Right ventricle myocardium superior (tissue), 1 donor: ENCODE measurements around the gene CDKL5. TPM values are rescaled to one million over a fixed set of nuclear protein-coding genes. Genes with fewer than 3 reads are reported as not detected.
A peak's percentile ranks its signal among the peaks of the same experiment; 100 is the strongest.

ENCODE experiments used
- ATAC-seq: fragments of 200-7000 bp; cut with Tn5 transposase; one replicate; pipeline ENCODE4 v1.9.1; 2020; ENCODE audit warnings: mild to moderate bottlenecking; ENCODE audit not compliant: poor library complexity
- DNase-seq: peaks from one replicate; pipeline ENCODE4 v3.0.0-alpha.2; 2020
- intact Hi-C: fragments of 100-400 bp; cut with DNase I; formaldehyde crosslinking; loops from one replicate; pipeline ENCODE4 v1.11.2; 2022
- total RNA-seq: library from RNA; stranded (reverse); fragmentation: NEBNext Ultra II Directional; extraction: Animal tissue kit (Norgen Biotek cat#: 25700); gene quantifications from one replicate; pipeline ENCODE4 v1.2.1, GENCODE V29; 2021
- donor health status: DM: no; HTN: yes; CAD: no; lungs with severe emphysema.

Gene CDKL5
- total RNA-seq, 1 donor from 2014 or later = 8.5 TPM

GRCh38 chrX:18668071-18668835 lies 242.8 kb downstream of the CDKL5 start:
- no peak for ATAC-seq
- no peak for DNase-seq
- intact Hi-C loops = no loop called here

- no peak for ATAC-seq
- no peak for DNase-seq
- intact Hi-C loops = loop anchor here (10.0 kb wide), 1 partner anchor 213 kb away; no protein-coding TSS in a partner anchor
Measured at GRCh38 chrX:18672008-18672407, 246.6 kb downstream of the CDKL5 start, which contains the start of gene RS1. Gene RS1, minus strand, starts transcription at chrX:18672108. Its CDS starts 40 bp downstream, at chrX:18672068.

DNA sequence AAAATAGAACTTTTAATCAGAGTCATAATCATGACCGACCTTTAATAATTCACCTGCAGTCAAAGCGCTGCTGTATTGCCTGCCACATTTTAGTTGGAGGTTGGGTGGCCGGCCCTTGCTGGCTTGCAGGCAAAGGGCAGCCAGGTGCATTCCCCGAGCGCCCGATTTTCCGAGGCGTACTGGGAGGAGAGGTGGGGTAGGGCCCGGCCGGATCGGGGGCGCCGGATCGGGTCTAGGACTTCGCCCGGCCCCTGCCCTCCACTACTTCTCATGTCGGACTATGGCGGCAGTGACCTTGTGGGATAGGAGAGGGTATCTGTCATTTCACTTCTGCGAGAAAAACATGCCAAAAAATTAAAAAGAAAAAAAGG lies 249.0 kb downstream of the CDKL5 start:
- ATAC-seq (peak; percentile 66), DNase-seq (peak; percentile 45)

GRCh38 chrX:18674788-18675735 lies 249.7 kb downstream of the CDKL5 start:
- intact Hi-C loops = loop anchor here (10.0 kb wide), 1 partner anchor 210 kb away; no protein-coding TSS in a partner anchor
- peak; percentile 96 for ATAC-seq
- DNase-seq = peak; percentile 83

More for the DNA sequence above, 249.0 kb downstream of the CDKL5 start:
- intact Hi-C loops = loop anchor here (10.0 kb wide), 1 partner anchor 210 kb away; no protein-coding TSS in a partner anchor

GRCh38 chrX:18676050-18676449 lies 250.6 kb downstream of the CDKL5 start:
- DNase-seq = no peak
- intact Hi-C loops = loop anchor here (10.0 kb wide), 1 partner anchor 209 kb away; no protein-coding TSS in a partner anchor
- no peak for ATAC-seq

DNA sequence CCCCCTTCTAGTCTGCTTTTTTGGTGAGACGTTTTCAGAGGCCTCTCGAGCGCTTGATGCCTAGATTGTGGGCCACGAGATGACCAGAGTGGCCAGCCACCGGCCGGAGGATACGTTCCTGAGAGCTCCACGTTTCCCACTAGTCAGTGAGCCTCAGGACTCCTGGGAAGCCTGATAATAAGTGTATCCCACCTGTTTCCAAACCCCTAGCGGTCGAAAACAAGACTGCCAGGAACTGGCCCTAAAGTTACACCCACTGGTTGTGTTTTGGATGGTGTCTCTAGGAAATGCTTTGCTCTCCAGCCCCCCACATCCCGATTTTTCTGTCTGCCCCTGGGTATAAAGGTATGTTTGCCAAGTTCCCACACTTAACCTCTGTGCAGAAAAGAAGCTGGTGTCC lies 251.1 kb downstream of the CDKL5 start:
- ATAC-seq (no peak), DNase-seq (no peak)
- intact Hi-C loops = loop anchor here (10.0 kb wide), 1 partner anchor 208 kb away; no protein-coding TSS in a partner anchor

GRCh38 chrX:18677161-18677869 lies 251.9 kb downstream of the CDKL5 start:
- no peak for DNase-seq
- ATAC-seq = no peak
- intact Hi-C loops = loop anchor here (10.0 kb wide), 1 partner anchor 207 kb away; no protein-coding TSS in a partner anchor

DNA sequence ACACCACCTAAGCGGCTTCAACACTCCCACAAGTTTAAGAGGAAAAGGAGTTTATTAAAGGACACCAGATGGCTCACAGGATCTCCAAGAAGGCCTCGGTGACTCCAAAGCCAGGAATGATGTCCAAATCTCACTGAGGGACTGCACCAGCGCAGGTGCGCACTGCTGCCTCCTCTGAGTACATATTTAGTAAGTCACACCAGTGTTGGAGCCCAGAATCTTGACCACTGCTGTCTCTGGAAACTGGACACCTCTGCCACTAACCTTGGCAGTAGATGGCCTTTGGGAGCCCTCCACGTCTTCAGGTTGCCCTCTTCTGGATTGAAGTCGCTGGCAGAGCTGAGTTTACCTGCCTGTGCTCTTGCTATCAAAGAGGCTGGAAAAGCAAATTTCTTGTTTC lies 256.6 kb downstream of the CDKL5 start:
- DNase-seq = no peak
- no peak for ATAC-seq
- intact Hi-C loops = no loop called here

- DNase-seq (no peak), ATAC-seq (no peak)
- intact Hi-C loops = no loop called here
Measured at GRCh38 chrX:18682979-18683387, 257.6 kb downstream of the CDKL5 start.

DNA sequence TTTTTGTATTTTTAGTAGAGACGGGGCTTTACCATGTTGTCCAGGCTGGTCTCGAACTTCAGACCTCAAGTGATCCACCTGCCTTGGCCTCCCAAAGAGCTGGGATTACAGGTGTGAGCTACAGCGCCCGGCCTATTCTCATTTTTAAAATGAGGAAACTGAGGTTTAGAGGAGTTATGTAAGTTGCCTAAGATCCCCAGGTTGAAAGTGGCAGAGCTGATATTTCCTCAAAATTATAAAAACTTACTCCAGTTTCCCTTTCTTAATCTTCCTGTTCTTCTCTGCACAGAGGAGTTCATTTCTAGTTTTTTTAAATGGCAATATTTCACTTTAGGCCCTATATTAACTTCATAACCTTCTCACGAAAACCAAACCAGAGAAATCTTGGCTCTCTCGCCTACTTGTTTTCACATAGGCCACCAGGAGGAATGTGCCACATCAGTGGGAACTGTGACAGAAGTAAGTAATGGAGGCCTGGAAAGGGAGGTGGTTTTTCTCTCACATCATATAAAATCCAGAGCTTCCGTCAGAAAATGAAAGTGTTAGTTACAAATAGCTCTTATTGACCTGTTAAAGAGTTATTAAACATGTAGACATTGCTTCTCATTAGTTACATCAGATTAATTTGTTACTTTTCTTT lies 262.6 kb downstream of the CDKL5 start:
- intact Hi-C loops = no loop called here
- no peak for ATAC-seq
- no peak for DNase-seq

DNA sequence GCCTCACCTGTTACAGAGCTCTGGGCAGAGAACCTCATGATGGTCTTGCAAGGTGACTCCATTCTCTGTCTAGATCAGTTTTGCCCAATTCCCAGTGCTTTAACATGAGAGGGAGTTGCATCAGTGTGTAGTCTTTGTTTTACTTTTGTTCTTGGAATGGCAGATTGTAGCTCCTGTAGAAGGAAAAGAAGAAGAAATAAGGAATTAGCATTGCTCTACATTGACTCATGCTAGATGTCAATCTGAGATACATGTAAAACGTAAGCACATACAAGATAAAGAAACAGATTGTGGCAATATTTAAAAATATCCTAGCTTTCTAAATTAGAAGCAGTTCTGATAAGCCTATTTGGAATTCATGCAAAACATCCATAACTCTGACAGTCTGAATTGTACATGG lies 266.0 kb downstream of the CDKL5 start:
- ATAC-seq (no peak), DNase-seq (no peak)
- intact Hi-C loops = no loop called here

GRCh38 chrX:18692541-18692940 lies 267.1 kb downstream of the CDKL5 start:
- DNase-seq (no peak), ATAC-seq (no peak)
- intact Hi-C loops = no loop called here

- ATAC-seq (no peak), DNase-seq (no peak)
- intact Hi-C loops = no loop called here
Measured at GRCh38 chrX:18696653-18697052, 271.2 kb downstream of the CDKL5 start.

DNA sequence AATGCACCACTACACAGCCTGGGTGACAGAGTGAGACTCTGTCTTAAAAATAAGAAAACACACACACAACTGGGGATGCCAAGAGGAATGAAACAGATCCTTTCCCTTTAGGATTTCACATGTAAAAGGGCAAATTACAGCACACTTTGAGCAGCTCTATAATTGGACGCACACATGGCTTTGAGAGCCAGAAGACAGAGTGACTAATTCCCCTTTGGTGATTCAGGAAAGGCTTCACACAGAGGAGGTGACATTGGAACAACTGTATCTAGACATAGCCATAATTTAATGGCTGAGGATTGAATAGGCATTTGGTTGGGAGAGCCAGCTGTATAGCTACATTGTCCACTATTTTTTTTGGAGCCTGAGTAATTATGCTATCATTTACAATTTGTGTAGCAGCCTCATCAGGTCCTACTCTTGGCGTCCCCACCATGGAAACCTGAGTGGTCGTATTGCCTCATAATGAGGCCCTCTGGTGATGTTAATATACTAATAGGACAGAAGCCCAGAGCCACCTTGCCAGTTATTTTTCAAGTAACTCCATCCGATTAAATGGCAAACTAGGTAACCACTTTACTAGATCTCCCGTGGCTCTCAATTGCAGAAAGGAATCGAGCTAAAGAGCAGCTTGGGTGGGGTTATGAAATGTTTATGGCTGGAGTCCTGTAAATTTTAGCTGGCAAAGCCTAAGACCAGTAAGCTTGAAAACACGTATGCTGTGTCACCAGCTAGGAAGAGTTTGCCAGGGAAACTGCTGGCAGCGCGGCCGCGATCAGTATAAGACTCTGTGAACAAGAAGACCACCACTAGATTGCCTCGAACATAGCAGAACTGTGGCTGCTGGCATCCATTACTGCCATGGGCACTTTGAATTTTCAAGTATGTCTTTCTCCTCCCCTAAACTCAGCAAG lies 273.6 kb downstream of the CDKL5 start:
- DNase-seq (no peak), ATAC-seq (no peak)
- intact Hi-C loops = no loop called here

GRCh38 chrX:18701621-18702361 lies 276.4 kb downstream of the CDKL5 start:
- intact Hi-C loops = no loop called here
- no peak for ATAC-seq
- peak; percentile 42 for DNase-seq

GRCh38 chrX:18702362-18703195 lies 277.2 kb downstream of the CDKL5 start:
- intact Hi-C loops = no loop called here
- ATAC-seq (no peak), DNase-seq (no peak)
